ENCODE results near the gene PHLDB1.
"Not testable (repeated sequence)": the region's sequence is repeated elsewhere in the genome, so short reads cannot be mapped to it uniquely, and the experiment has no call there.

PHLDB1 gene

GRCh38 chr11:118673361-118674081 lies 66.1 kb downstream of the PHLDB1 start:
- H3F3A ChIP-seq (ENCODE audit: control insufficient read depth, insufficient read depth): no peaks in the 10 kb centered on the region
- no peak for TF ChIP-seq EZH2phosphoT487 (IDR thresholded peaks at IDR 0.05; ENCODE audit: borderline replicate concordance, low read length)
- TF ChIP-seq, protein P1, sequence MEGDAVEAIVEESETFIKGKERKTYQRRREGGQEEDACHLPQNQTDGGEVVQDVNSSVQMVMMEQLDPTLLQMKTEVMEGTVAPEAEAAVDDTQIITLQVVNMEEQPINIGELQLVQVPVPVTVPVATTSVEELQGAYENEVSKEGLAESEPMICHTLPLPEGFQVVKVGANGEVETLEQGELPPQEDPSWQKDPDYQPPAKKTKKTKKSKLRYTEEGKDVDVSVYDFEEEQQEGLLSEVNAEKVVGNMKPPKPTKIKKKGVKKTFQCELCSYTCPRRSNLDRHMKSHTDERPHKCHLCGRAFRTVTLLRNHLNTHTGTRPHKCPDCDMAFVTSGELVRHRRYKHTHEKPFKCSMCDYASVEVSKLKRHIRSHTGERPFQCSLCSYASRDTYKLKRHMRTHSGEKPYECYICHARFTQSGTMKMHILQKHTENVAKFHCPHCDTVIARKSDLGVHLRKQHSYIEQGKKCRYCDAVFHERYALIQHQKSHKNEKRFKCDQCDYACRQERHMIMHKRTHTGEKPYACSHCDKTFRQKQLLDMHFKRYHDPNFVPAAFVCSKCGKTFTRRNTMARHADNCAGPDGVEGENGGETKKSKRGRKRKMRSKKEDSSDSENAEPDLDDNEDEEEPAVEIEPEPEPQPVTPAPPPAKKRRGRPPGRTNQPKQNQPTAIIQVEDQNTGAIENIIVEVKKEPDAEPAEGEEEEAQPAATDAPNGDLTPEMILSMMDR (IDR thresholded peaks at IDR 0.05; ENCODE audit: low read depth, low read length, poor library complexity, severe bottlenecking): no peak
- no peaks in the 10 kb centered on the region for H3K9me3 ChIP-seq (ENCODE audit: control insufficient read depth, insufficient read depth, low read length)
- H3K4me1 ChIP-seq (ENCODE audit: control insufficient read depth, low read length): no peaks in the 10 kb centered on the region
- no peak overlapping the region for H3K4me2 ChIP-seq (ENCODE audit: low read length)
- H3K36me3 ChIP-seq (ENCODE audit: control insufficient read depth, low read length): no peaks in the 10 kb centered on the region
- no peaks in the 10 kb centered on the region for H4K20me1 ChIP-seq (ENCODE audit: control insufficient read depth, insufficient read depth, low read depth, low read length)
- H3K27ac ChIP-seq (ENCODE audit: low read depth, low read length): no peak overlapping the region
- H3K9me2 ChIP-seq (replicated peaks; ENCODE audit: control insufficient read depth, low read length): no peaks in the 10 kb centered on the region
- no peak overlapping the region for H3K4me3 ChIP-seq (ENCODE audit: low read length)
- no peaks in the 10 kb centered on the region for H3K79me2 ChIP-seq (ENCODE audit: control insufficient read depth, low read length)
- H3K27me3 ChIP-seq (ENCODE audit: control insufficient read depth, low read length): peaks cover 27% of the 10 kb centered on the region

- Histone ChIP-seq H3K9me2 (replicated peaks; ENCODE audit: control insufficient read depth, low read length) (no peaks in the 10 kb centered on the region), H3K79me2 (ENCODE audit: control insufficient read depth, low read length) (no peaks in the 10 kb centered on the region), H3K27me3 (ENCODE audit: control insufficient read depth, low read length) (peaks cover 25% of the 10 kb centered on the region), H3K4me1 (ENCODE audit: control insufficient read depth, low read length) (no peaks in the 10 kb centered on the region), H3K9me3 (ENCODE audit: control insufficient read depth, insufficient read depth, low read length) (no peaks in the 10 kb centered on the region), H3K4me2 (ENCODE audit: low read length) (no peak overlapping the region), H3K36me3 (ENCODE audit: control insufficient read depth, low read length) (no peaks in the 10 kb centered on the region), H4K20me1 (ENCODE audit: control insufficient read depth, insufficient read depth, low read depth, low read length) (no peaks in the 10 kb centered on the region), H3K27ac (ENCODE audit: low read depth, low read length) (no peak overlapping the region), H3K4me3 (ENCODE audit: low read length) (no peak overlapping the region), H3F3A (ENCODE audit: control insufficient read depth, insufficient read depth) (no peaks in the 10 kb centered on the region)
- TF ChIP-seq EZH2phosphoT487 (IDR thresholded peaks at IDR 0.05; ENCODE audit: borderline replicate concordance, low read length): no peak
- TF ChIP-seq, protein P1 (IDR thresholded peaks at IDR 0.05; ENCODE audit: low read depth, low read length, poor library complexity, severe bottlenecking): no peak
These were observed 66.6 kb downstream of the PHLDB1 start for GRCh38 chr11:118674082-118674435.

- no peaks in the 10 kb centered on the region for H3K9me3 ChIP-seq (ENCODE audit: control insufficient read depth, insufficient read depth, low read length)
- no peaks in the 10 kb centered on the region for H3K9me2 ChIP-seq (replicated peaks; ENCODE audit: control insufficient read depth, low read length)
- H3K27me3 ChIP-seq (ENCODE audit: control insufficient read depth, low read length): peaks cover 15% of the 10 kb centered on the region
- TF ChIP-seq, protein P1 (IDR thresholded peaks at IDR 0.05; ENCODE audit: low read depth, low read length, poor library complexity, severe bottlenecking): no peak
- TF ChIP-seq EZH2phosphoT487 (IDR thresholded peaks at IDR 0.05; ENCODE audit: borderline replicate concordance, low read length): no peak
- H3K4me3 ChIP-seq (ENCODE audit: low read length): no peak overlapping the region
- H4K20me1 ChIP-seq (ENCODE audit: control insufficient read depth, insufficient read depth, low read depth, low read length): no peaks in the 10 kb centered on the region
- no peaks in the 10 kb centered on the region for H3K36me3 ChIP-seq (ENCODE audit: control insufficient read depth, low read length)
- no peak overlapping the region for H3K4me2 ChIP-seq (ENCODE audit: low read length)
- H3K27ac ChIP-seq (ENCODE audit: low read depth, low read length): no peak overlapping the region
- no peaks in the 10 kb centered on the region for H3F3A ChIP-seq (ENCODE audit: control insufficient read depth, insufficient read depth)
- H3K4me1 ChIP-seq (ENCODE audit: control insufficient read depth, low read length): no peaks in the 10 kb centered on the region
- H3K79me2 ChIP-seq (ENCODE audit: control insufficient read depth, low read length): no peaks in the 10 kb centered on the region
These were observed 70.6 kb downstream of the PHLDB1 start for GRCh38 chr11:118677977-118678376.

DNA sequence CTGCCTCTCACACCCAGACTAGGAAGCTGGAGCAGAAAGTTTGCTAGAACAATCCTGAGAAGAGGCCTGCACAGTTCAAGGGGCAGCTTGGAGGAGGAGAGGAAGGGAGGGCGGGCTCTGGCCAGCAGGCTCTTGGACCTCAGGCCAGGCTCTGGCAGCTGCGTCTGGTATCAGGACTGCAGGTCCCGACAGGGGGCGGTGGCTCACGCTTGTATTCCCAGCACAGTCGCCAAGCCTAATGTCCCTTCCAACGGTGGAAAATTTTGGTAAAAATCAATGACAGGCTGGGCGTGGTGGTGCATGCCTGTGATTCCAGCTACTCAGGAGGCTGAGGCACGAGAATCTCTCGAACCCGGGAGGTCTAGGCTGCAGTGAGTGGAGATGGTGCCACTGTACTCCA lies 71.5 kb downstream of the PHLDB1 start:
- H3K79me2 ChIP-seq (ENCODE audit: control insufficient read depth, low read length); H3K9me2 ChIP-seq (replicated peaks; ENCODE audit: control insufficient read depth, low read length); H3F3A ChIP-seq (ENCODE audit: control insufficient read depth, insufficient read depth); H3K4me2 ChIP-seq (ENCODE audit: low read length); H3K27ac ChIP-seq (ENCODE audit: low read depth, low read length); H3K4me3 ChIP-seq (ENCODE audit: low read length); H4K20me1 ChIP-seq (ENCODE audit: control insufficient read depth, insufficient read depth, low read depth, low read length); H3K4me1 ChIP-seq (ENCODE audit: control insufficient read depth, low read length); H3K36me3 ChIP-seq (ENCODE audit: control insufficient read depth, low read length); H3K9me3 ChIP-seq (ENCODE audit: control insufficient read depth, insufficient read depth, low read length): not testable (repeated sequence)
- peaks cover 10% of the 10 kb centered on the region for H3K27me3 ChIP-seq (ENCODE audit: control insufficient read depth, low read length)
